Central memory CD8-positive, alpha-beta T cell (primary cell): ENCODE data around the gene KNG1.

Experiments
- ATAC-seq: fragments of 150-1000 bp; cut with Tn5 transposase; replicated peaks from 2 replicates; pipeline ENCODE4 v1.10.0; 2022; ENCODE audit warnings: mild to moderate bottlenecking, moderate FRiP score, moderate number of reproducible peaks; ENCODE audit not compliant: poor library complexity, severe bottlenecking; ENCODE audit errors: extremely low read depth
- DNase-seq, 2 donors: peaks; one replicate each; pipeline ENCODE4 v3.0.0; 2021; ENCODE audit warnings: low spot score in 2 of 2
- H3K27ac Mint-ChIP-seq: one replicate; pipeline ENCODE4 v1.8.0; 2022; ENCODE audit warnings: low read depth, mild to moderate bottlenecking, moderate library complexity, mixed read lengths
- H3K27me3 Mint-ChIP-seq: one replicate; pipeline ENCODE4 v1.8.0; 2022; ENCODE audit warnings: mixed read lengths
- H3K36me3 Mint-ChIP-seq: one replicate; pipeline ENCODE4 v1.8.0; 2022; ENCODE audit warnings: mild to moderate bottlenecking, moderate library complexity, mixed read lengths; ENCODE audit not compliant: insufficient read depth
- H3K4me1 Mint-ChIP-seq: one replicate; pipeline ENCODE4 v1.8.0; 2022; ENCODE audit warnings: mixed read lengths
- H3K4me3 Mint-ChIP-seq: one replicate; pipeline ENCODE4 v1.8.0; 2022; ENCODE audit warnings: mild to moderate bottlenecking, moderate library complexity, mixed read lengths
- H3K9me3 Mint-ChIP-seq: one replicate; pipeline ENCODE4 v1.8.0; 2022; ENCODE audit warnings: mixed read lengths

KNG1 gene

GRCh38 chr3:186760141-186760833, 43.1 kb downstream of the KNG1 start:
- no peaks in the 10 kb centered on the region for H3K4me1 Mint-ChIP-seq
- no peaks in the 10 kb centered on the region for H3K36me3 Mint-ChIP-seq
- ATAC-seq (no peak), DNase-seq (no peak)
- peaks cover 9% of the 10 kb centered on the region for H3K27me3 Mint-ChIP-seq
- no peaks in the 10 kb centered on the region for H3K9me3 Mint-ChIP-seq
- H3K4me3 Mint-ChIP-seq: no peak overlapping the region
- H3K27ac Mint-ChIP-seq: no peak overlapping the region

- DNase-seq: no peak
- H3K4me1 Mint-ChIP-seq: no peaks in the 10 kb centered on the region
- no peak for ATAC-seq
- H3K27ac Mint-ChIP-seq: no peak overlapping the region
- no peaks in the 10 kb centered on the region for H3K36me3 Mint-ChIP-seq
- H3K27me3 Mint-ChIP-seq: peaks cover 9% of the 10 kb centered on the region
- H3K9me3 Mint-ChIP-seq: no peaks in the 10 kb centered on the region
- H3K4me3 Mint-ChIP-seq: no peak overlapping the region
Observed at GRCh38 chr3:186760897-186761447, 43.8 kb downstream of the KNG1 start.

- Mint-ChIP-seq H3K36me3 (peaks cover 4% of the 10 kb centered on the region), H3K27me3 (no peaks in the 10 kb centered on the region), H3K27ac (peak overlapping the region; percentile 77), H3K4me3 (peak overlapping the region; percentile 90), H3K4me1 (peaks cover 13% of the 10 kb centered on the region), H3K9me3 (no peaks in the 10 kb centered on the region)
- DNase-seq (no peak), ATAC-seq (peak; percentile 30)
Observed at GRCh38 chr3:186772281-186772694, 55.1 kb downstream of the KNG1 start.

GRCh38 chr3:186772701-186773417, 55.7 kb downstream of the KNG1 start:
- DNase-seq: peak; percentile 23 to 31
- Mint-ChIP-seq H3K4me1 (peaks cover 13% of the 10 kb centered on the region), H3K27ac (peak overlapping the region; percentile 77), H3K27me3 (no peaks in the 10 kb centered on the region), H3K9me3 (no peaks in the 10 kb centered on the region), H3K4me3 (peak overlapping the region; percentile 90), H3K36me3 (peaks cover 4% of the 10 kb centered on the region)
- peak; percentile 81 for ATAC-seq

GRCh38 chr3:186775999-186776398, 58.8 kb downstream of the KNG1 start:
- Mint-ChIP-seq H3K36me3 (peaks cover 4% of the 10 kb centered on the region), H3K4me3 (no peak overlapping the region), H3K27me3 (no peaks in the 10 kb centered on the region), H3K9me3 (no peaks in the 10 kb centered on the region), H3K4me1 (peaks cover 13% of the 10 kb centered on the region), H3K27ac (no peak overlapping the region)
- ATAC-seq: no peak
- DNase-seq: no peak

GRCh38 chr3:186779204-186779603, 62.0 kb downstream of the KNG1 start:
- no peak overlapping the region for H3K4me3 Mint-ChIP-seq
- H3K4me1 Mint-ChIP-seq: peaks cover 16% of the 10 kb centered on the region
- peaks cover 19% of the 10 kb centered on the region for H3K36me3 Mint-ChIP-seq
- no peaks in the 10 kb centered on the region for H3K9me3 Mint-ChIP-seq
- no peaks in the 10 kb centered on the region for H3K27me3 Mint-ChIP-seq
- DNase-seq (no peak), ATAC-seq (no peak)
- no peak overlapping the region for H3K27ac Mint-ChIP-seq

GRCh38 chr3:186782542-186783057, 65.4 kb downstream of the KNG1 start:
- ATAC-seq: peak; percentile 48
- peaks cover 53% of the 10 kb centered on the region for H3K36me3 Mint-ChIP-seq
- peaks cover 49% of the 10 kb centered on the region for H3K4me1 Mint-ChIP-seq

GRCh38 chr3:186783058-186783730, 66.0 kb downstream of the KNG1 start, which contains the start of gene EIF4A2:
Gene EIF4A2, plus strand, starts transcription at chr3:186783577. Its CDS starts 34 bp downstream, at chr3:186783611.
- Mint-ChIP-seq H3K27me3 (no peaks in the 10 kb centered on the region), H3K4me3 (peak within 1 kb of the TSS; percentile 97), H3K9me3 (no peaks in the 10 kb centered on the region), H3K4me1 (peaks cover 54% of the 10 kb centered on the region), H3K27ac (peak within 1 kb of the TSS; percentile 100), H3K36me3 (peaks cover 59% of the 10 kb centered on the region)
- ATAC-seq (peak; percentile 79), DNase-seq (peak; percentile 87 to 89)

More at GRCh38 chr3:186782542-186783057, 65.4 kb downstream of the KNG1 start:
- peak overlapping the region; percentile 100 for H3K27ac Mint-ChIP-seq
- H3K27me3 Mint-ChIP-seq: no peaks in the 10 kb centered on the region
- no peaks in the 10 kb centered on the region for H3K9me3 Mint-ChIP-seq
- DNase-seq: no peak
- peak overlapping the region; percentile 97 for H3K4me3 Mint-ChIP-seq

GRCh38 chr3:186783731-186784515, 66.8 kb downstream of the KNG1 start:
- peak overlapping the region; percentile 97 for H3K4me3 Mint-ChIP-seq
- peak overlapping the region; percentile 100 for H3K27ac Mint-ChIP-seq
- no peaks in the 10 kb centered on the region for H3K9me3 Mint-ChIP-seq
- DNase-seq (peak; percentile 73 to 76), ATAC-seq (peak; percentile 67)
- peaks cover 62% of the 10 kb centered on the region for H3K4me1 Mint-ChIP-seq
- peaks cover 66% of the 10 kb centered on the region for H3K36me3 Mint-ChIP-seq
- no peaks in the 10 kb centered on the region for H3K27me3 Mint-ChIP-seq

GRCh38 chr3:186784820-186785494, 67.8 kb downstream of the KNG1 start:
- Mint-ChIP-seq H3K4me3 (peak overlapping the region; percentile 97), H3K27ac (peak overlapping the region; percentile 100), H3K36me3 (peaks cover 74% of the 10 kb centered on the region), H3K27me3 (no peaks in the 10 kb centered on the region), H3K4me1 (peaks cover 65% of the 10 kb centered on the region), H3K9me3 (no peaks in the 10 kb centered on the region)
- ATAC-seq: no peak
- no peak for DNase-seq

GRCh38 chr3:186785495-186786018, 68.4 kb downstream of the KNG1 start:
- peaks cover 80% of the 10 kb centered on the region for H3K36me3 Mint-ChIP-seq
- peak overlapping the region; percentile 100 for H3K27ac Mint-ChIP-seq
- no peaks in the 10 kb centered on the region for H3K27me3 Mint-ChIP-seq
- no peak for ATAC-seq
- peak overlapping the region; percentile 97 for H3K4me3 Mint-ChIP-seq
- no peak for DNase-seq
- H3K9me3 Mint-ChIP-seq: no peaks in the 10 kb centered on the region
- peaks cover 65% of the 10 kb centered on the region for H3K4me1 Mint-ChIP-seq
